GM19397 (cell line): ENCODE data around the gene AVP.

Experiments
- ATAC-seq: cut with Tn5 transposase; IDR thresholded peaks from one replicate; pipeline ENCODE4 v1.9.1; 2021; ENCODE audit warnings: mild to moderate bottlenecking, moderate library complexity; ENCODE audit not compliant: unreplicated experiment

AVP gene

DNA sequence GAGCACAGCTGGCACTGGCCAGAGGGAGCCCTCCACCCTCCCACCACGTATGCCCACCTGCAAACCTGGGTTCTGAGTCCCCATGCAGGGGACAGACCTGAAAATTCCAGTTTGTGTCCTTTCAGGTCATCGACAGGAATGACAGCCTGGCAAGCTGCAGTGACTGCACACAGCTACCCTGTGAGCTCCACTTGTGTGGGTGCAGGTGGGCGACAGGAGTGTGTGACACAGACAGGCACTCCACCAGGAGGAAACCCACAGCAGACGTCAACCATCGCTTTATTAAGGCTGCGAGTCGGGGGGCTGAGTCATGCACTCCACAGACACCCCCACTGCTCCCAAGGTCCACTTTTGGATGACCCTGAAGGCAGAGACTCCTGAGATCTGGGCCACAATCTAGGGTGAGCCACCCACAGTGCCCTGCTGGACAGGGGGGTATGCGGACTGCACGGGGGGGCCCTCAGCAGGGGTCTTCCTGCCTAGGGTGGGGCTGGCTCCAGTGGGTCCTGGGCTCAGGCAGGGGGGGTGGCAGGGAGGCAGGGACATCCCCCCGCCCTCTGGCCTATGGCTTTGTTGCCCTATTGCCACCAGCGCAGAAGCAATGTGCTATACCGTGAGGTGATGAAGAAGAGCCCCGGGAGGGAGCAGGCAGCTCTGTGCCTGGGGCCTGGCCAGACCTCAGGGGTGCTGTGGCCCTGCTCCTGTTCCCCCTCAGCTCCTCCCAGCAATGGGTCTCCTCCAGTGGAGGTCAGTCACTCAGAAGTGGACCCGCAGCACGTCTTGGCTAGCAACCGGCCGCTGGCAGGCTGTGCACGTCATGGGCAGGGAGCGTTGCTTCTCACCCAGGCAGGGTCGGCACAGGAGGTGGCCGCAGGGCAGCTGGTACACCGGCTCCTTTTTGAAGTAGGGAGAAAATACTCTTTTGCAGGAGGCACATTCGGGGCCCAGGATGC, 25.1 kb upstream of the AVP start:
- no peak for ATAC-seq

DNA sequence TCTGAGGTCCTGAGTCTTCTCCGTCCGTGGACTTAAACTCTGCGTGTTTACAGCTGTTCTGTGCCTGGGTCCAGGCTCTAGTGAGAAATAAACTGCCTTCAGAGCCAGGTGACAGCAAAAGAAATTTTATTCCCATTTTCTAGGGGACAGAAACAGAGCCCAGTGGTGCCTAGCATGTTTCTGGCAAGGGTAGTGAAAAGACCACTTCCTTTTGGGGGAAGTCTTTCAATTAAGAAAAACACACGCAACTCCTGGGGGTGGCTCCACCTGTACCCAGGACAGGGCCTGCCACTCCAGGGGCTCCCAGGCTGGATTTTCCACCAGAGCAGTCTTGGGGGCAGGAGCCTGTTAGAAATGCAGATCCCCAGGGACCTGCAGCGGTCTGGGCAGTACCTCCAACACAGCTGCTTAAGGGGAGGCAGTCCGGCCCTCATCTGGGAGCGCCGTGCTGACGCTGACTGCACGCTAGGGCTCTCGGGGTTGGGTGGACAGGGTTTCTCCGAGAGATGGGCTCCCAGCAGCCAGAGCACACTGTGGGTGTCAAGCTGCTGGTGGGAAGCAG, 23.0 kb upstream of the AVP start:
- no peak for ATAC-seq

DNA sequence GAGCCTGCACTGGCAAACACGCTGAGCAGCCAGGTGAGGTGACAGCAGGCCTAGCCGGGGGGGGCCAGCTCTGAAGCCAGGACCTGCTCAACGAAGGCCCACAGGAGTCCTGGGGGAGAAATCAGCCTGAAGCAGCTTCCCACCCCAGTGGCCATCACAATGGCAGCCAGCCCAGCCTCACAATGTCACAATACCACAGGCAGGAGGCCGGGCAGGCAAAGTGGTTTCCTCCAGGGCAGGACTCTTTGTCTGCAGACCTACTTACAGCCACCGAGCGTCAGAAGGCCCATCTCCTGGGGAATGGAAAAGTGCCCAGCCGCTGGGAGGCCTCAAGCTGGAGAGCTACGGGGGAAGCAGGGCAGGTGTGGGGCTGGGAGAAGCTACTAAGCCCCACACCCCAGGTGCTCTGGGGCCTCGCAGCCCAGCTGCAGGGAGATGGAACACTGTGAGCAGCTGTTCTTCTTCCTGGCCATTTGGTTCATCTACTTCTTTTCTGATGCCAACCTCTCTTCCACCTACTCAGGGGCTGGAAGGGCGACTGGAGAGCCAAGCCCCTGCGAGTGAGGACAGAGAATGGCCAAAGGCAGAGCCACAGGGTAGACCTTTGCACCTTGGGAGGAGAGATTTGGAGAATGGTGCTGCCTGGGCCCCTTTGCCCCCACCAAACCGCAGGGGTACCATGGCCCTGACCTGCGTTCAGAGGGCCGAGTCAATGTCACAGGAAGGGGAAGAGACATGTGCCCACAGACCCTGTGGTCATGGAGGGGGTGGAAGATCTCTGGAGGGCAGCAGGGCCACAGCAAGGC, 22.3 kb upstream of the AVP start:
- ATAC-seq = no peak

DNA sequence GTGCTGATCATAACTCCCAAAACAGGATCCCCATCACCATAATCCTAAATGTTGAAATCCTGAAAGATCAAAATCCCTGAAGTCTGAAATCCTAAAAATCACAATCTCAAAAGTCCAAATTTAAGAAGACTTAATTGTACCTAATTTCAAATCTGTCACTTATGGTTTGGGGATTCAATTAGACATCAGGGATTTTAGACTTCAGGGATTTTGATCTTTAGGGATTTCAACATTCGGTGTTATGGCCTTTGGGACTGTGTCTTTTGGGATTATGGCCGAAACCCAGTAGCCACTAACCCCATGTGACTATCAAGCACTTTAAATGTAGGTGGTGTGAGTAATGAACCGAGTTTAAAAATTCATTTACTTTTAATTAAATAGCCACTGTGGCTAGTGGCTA, 21.7 kb upstream of the AVP start:
- ATAC-seq = no peak

DNA sequence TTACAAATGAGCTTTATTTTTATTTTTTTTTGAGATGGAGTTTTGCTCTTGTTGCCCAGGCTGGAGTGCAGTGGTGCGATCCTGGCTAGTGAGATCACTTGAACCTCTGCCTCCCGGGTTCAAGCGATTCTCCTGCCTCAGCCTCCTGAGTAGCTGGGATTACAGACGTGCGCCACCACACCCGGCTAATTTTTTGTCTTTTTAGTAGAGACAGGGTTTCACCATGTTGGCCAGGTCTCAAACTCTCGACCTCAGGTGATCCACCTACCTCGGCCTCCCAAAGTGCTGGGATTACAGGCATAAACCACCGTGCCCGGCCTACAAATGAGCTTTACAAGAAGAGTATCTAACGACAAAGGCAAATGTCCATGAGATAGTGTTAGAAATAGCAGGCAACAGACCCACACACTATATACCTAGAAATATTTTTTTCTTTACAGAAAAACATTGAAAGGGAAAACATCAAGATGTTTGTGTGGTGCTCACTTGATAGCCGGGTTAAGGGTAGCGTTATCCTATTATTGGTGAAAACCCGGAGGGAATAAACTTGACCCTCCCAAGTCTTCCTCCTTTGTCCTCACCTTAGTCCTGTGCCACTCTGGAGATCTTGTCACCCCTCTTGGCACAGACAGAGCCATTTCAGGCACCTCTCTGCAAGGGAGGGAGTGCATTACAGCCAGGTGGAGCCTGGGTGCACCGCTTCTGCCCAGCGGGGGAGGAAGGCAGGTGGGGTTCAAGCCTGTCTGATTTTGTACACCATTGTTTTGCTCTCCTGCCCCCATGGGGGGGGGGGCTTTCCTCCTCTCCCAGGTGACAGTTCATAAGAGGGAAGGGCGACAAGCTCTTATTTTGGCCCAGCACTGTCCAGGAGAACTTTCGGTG, 21.0 kb upstream of the AVP start:
- no peak for ATAC-seq

DNA sequence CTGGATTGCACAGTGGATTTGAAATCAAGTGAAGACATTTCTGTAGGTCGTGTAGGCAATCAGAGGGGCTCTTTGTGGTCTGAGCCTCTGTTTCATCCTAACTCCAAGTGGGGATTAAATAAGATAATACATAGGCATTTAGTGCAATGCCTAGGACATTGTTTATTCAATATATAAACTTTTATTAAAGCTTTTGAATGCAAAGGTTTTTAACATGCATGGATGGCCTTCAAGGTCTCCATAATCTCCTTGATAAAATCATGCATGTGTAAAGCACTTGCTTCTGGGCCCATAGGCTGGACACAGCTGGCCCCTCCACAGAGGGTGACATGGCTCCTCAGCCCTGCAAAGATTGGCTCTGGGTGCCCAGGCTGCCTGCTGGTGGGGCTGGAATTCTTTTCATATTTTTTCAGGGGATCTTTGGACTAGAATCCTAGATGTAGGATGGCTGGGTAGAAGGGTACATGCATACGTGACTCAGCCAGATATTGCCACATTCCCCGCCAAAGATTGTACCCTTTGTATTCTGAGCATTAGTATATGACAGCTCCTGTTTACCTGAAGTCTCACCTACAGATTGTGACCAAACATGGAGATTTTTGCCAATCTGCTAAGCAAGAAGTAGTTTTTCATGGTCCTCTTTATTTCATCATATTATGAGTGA, 19.0 kb upstream of the AVP start:
- ATAC-seq = no peak

DNA sequence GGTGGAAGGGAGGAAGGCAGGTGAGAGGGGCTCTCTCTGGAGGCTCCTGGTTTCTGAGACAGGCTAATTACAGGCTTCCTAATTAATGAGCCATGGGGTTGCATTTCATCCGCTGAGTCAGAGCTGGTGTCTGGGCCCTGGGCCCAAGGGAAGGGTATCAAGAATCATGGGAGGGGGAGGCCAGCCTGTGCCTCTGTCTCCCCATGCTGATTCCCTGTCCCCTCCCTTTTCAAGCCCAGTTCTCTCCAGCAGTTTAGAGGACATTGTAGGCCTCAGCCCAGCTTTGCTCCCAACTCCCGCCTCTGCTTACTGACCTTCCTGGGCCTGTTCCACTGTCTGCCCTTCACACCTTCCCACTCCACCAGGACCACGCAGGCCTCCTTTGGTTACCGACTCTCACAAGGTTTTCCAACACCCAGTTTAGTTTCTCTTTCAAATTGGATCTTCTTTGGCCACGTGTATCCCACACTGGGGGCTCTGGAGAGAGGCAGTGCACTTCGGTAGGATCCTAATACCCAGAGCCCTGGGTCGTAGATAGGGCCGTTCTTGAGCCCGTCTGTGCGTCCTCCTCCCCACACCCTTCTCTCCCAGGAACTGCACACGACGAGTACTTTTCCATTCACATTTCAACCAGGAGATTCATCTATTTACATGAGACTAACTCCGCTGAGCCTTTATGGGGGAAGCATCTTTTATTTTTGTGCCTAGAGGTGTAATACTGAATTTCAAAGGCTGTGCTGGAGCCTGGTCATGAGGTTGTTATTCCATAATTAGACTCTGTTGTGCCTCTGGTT, 18.2 kb upstream of the AVP start:
- ATAC-seq = no peak

DNA sequence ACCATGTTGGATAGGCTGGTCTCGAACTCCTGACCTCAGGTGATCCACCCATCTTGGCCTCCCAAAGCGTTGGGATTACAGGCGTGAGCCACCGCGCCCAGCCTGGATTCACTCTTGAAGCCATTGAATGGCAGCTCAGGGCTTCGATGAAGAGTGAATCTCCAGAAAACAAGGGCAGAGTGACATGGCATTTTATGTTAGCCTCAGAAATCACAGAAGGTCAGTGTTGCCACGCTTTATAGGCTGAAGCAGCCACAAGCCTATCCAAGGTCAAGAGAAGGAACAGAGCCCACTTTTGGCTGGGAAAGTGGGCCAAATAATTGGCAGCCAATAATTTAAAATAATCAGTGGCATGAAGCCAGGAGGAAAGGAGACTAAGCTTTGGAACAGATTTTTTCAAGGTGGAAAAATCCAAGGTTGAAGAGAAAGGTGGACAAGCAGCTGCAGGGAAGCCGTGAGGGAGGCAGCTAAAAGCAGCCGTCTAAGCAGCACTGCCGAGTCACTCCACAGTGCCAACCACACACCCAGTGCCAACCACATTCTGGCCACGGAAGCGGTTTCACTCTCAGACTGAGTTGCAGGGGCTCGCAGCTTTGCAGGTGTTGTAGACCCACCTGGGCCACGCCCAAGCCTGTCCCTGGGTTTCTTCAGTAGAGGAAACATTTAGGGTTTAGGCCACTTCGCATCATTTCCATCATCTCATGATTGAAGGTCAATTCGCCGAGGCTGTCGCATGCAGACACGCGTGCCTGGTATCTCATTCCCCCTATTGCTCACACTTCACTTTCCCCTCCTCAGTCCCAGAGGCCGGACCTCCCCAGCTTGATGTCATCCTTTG, 17.4 kb upstream of the AVP start:
- no peak for ATAC-seq

DNA sequence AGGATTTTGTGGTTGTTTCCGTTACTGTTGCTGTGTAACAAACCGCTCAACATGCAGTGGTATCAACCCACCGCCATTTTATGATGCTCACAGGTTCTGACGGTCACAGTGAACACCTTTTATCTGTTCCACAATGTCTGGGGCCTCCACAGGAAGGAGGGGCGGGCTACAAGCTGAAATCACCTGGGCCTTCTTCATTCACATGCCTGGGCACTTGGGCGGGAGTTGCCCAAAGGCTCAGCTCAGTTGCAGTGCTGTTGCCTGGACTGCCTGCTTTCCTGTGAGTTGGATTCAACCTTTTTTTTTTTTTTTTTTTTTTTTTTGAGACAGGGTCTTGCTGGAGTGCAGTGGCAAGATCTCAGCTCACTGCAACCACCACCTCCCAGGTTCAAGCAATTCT, 16.7 kb upstream of the AVP start:
- ATAC-seq = no peak

DNA sequence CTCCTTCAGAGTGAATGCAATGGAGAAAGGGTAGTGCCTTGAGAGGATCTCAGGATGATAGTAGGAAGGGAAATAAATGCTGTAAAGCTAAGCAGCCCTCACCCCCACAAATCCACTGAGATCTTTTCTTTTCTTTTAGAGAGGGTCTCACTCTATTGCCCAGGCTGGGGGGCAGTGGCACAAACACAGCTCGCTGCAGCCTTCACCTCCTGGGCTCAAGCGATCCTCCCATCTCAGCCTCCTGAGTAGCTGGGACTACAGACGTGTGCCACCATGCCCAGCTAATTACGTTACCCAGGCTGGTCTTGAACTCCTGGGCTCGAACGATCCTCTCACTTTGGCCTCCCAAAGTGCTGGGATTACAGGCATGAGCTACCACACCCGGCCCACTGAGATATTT, 16.0 kb upstream of the AVP start:
- ATAC-seq = no peak

DNA sequence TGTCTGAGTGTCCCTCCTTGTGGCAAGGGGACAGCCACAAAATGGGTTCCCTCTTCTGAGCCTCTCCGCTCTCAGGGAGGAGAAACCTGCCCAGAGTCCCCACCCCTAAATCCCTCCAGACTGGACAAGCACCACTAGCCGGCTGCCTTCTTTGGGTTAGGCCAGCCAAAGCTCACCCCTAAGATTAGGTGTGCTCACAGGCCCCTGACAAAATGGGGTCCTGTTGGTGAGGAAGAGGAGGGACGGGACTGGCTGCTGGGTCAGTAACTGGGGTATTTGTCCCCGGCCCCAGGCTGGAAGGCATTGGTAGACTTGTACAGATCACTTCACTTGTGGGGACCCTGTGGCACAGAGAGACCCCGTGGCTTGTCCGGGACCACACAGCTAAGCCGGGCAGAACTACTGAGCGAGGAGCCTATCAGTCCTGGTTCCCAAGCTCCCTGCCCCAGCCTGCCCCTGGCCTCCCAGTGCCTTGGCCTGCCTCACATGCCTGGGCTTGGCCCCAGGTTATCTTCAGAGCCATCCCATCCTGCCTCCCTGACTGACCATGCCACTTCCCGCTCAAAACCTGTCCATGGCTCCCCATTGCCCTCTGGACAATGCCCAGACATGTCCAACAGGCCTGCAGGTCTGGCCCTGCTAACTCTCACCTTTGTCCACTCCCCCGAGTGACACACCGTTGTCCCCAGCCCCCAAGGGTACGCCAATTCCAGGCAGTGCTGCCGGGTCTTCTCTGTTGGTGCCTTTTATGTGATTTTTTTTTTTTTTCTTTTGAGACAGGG, 10.5 kb upstream of the AVP start:
- ATAC-seq = no peak

DNA sequence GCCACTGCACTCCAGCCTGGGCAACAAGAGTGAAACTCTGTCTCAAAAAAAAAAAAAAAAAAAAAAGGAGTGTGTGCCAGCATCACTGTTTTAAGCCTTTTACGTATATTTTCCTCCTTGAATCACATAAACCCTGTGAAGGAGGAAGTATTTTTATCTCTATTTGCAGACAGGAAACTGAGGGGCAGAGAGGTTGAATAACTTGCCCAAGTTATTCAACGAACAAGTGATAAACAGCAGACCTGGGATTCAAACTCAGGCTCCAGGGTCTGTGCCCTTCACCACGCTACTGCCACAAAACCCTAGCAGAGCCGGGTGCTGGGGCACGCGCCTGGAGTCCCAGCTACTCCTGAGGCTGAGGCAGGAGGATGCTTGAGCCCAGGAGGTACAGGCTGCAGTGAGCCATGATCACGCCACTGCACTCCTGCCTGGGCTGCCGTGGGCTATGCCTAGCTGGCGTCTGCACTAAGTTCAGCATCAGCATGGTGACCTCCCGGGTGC, 9.4 kb upstream of the AVP start:
- no peak for ATAC-seq

DNA sequence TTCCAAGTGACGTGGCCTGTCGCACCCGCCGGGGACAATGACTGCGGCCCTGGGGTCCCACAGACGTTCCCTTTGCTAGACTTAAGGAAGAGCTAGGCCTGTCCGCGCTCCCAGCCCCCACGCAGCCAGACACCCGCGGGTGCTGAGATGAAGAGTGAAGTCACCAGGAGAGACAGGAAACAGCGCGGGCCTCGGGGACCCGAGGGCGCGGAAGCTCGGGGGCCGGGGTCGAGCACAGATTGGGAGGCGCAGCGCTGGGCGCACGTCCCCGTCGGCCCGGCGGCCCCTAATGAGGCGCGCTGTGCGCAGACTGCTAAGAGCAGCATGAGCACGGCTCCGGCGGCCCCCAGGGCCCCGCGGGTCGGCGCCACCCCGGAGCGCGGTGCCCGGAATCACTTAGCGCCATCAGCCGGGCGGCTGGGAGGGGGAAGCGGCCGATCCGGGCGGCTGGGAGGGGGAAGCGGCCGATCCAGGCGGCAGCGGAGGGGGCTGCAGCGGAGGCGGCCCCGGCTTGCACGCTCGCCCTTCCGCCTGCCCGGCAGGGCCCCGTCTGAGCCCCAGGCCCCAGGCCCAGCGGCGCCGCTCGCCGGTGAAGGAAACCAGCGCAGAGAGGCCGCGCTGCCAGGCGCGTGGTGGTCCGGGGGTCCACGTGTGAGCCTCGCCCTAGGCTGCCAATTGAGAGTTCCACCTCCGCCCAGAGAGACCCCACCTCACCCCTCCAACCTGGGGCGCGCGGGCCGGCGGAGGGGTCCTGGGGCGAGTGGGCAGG, 8.3 kb upstream of the AVP start:
- ATAC-seq = no peak

DNA sequence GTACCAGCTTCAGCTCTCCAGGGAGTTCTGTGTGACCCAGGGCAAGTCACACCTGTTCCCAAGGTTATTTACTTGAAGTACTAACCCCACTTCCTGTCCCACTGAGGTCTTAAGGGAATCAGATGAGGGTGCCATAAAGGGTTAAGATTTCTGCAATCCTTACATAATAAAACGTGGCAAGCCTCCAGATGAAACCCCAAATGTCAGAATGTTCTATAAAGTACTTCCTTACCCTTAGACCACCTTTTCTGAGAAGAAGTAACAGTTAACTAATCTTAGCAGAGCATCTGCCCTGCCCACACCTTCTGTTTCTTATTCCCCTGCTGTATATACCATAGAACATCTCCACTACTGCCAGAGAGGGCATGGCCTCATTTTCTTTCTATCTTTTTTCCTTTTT, 6.0 kb upstream of the AVP start:
- ATAC-seq = no peak

DNA sequence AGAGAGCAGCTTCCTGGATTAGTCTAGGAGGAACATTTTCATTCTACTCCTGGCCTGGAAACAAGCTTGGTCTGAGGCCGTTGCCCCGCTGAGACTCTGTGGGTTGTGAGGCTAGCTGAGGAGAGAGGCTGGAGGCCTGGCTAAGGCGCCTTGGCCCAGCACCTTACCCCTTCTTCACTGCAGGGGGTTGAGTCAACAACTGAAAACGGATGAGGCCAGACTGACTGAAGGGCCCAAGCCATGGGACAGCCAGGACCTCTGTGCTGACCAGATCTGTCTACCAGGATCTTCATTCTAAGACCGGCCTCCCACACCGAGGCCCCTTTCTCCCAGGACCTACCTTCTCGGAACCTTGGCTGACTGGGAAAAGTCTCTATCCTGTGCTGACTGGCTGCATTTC, 3.5 kb upstream of the AVP start:
- ATAC-seq = no peak

DNA sequence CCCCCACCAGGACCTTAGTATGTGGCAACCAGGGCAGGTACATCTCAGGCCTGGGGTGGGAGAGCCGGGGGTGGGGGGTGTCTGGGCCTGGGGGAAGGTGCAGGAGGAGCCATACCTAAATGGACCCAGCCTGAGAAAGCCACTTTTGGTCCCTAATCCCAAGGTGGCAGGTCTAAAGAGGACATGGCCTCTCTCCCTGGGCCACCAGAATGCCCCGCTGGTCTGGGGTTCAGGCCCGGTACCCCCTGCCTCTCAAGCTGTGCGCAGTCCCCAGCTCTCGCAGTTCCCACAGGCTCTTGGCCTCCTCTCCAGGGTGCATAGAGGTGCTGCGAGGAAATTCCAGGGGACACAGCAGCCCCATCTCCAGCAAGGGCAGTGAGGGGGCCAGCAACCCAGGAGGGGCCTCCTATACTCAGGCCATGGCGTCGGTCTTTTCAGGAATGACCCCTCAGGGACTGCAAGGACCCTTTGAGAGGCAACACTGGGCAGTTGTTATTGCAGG, 1.1 kb upstream of the AVP start:
- ATAC-seq = no peak

DNA sequence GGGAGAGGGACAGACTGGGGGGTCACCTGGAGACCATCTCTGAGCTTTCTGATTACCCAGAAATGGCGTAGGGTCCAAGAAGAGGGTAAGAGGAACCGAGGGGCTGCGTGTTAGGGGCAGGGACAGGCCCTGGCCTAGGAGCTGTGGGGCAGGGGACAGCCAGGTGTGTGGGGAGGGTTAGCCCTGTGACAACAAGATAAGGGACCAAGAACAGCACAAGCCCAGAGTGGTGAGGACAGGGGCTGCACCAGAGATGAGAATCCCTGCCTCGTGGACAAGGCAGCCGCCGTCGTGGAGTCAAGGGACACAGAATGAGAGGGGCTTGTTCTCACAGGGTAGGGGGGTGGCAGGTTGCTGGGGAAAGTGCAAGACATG, 449 bp upstream of the AVP start:
- no peak for ATAC-seq
